ENCODE measurements around the gene SLC11A1. TPM values are rescaled to one million over a fixed set of nuclear protein-coding genes. Genes with fewer than 3 reads are reported as not detected.

Gene SLC11A1
- total RNA-seq, 2 donors from 2014 or later: 1.1 to 1.8 TPM

- TF ChIP-seq, protein P1, sequence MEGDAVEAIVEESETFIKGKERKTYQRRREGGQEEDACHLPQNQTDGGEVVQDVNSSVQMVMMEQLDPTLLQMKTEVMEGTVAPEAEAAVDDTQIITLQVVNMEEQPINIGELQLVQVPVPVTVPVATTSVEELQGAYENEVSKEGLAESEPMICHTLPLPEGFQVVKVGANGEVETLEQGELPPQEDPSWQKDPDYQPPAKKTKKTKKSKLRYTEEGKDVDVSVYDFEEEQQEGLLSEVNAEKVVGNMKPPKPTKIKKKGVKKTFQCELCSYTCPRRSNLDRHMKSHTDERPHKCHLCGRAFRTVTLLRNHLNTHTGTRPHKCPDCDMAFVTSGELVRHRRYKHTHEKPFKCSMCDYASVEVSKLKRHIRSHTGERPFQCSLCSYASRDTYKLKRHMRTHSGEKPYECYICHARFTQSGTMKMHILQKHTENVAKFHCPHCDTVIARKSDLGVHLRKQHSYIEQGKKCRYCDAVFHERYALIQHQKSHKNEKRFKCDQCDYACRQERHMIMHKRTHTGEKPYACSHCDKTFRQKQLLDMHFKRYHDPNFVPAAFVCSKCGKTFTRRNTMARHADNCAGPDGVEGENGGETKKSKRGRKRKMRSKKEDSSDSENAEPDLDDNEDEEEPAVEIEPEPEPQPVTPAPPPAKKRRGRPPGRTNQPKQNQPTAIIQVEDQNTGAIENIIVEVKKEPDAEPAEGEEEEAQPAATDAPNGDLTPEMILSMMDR (IDR thresholded peaks at IDR 0.05): no peak
- Histone ChIP-seq H3K27ac (peak overlapping the region; percentile 58), H3K36me3 (no peaks in the 10 kb centered on the region), H3K27me3 (no peaks in the 10 kb centered on the region), H3K9ac (ENCODE audit: low read depth in 2 of 2, low read length in 2 of 2) (no peak overlapping the region), H3K4me3 (no peak overlapping the region), H3K9me3 (no peaks in the 10 kb centered on the region), H3K4me1 (no peaks in the 10 kb centered on the region)
- intact Hi-C loops (cut with DNase I): no loop called here
- DNase-seq: peak; percentile 80
These were observed 62.8 kb downstream of the SLC11A1 start for GRCh38 chr2:218444692-218445357.

GRCh38 chr2:218445602-218446001 lies 63.5 kb downstream of the SLC11A1 start:
- Histone ChIP-seq H3K4me1 (no peaks in the 10 kb centered on the region), H3K27me3 (no peaks in the 10 kb centered on the region), H3K4me3 (no peak overlapping the region), H3K9me3 (no peaks in the 10 kb centered on the region), H3K36me3 (no peaks in the 10 kb centered on the region), H3K9ac (ENCODE audit: low read depth in 2 of 2, low read length in 2 of 2) (no peak overlapping the region), H3K27ac (peak overlapping the region; percentile 19)
- TF ChIP-seq, protein P1 (IDR thresholded peaks at IDR 0.05): no peak
- intact Hi-C loops (cut with DNase I): no loop called here
- DNase-seq: no peak

Small RNAs within 50 kb of the gene (microRNA-seq; reads per million reads assigned to microRNA genes)
- gene MIR26B (38,036 reads per million, percentile 97 among the genes with 10 or more reads in this experiment), gene MIR6810 (not detected)

Other genes starting within 250 kb of the SLC11A1 start
- gene CXCR1, start 215.3 kb upstream of the SLC11A1 start, total RNA-seq: under 1 TPM in 1 of 2 donors, not detected in 1; 0.13 TPM
- 100 to 1,000 TPM; 282 to 346 TPM for gene ARPC2, start 165.1 kb upstream of the SLC11A1 start, total RNA-seq
- gene GPBAR1, start 121.3 kb upstream of the SLC11A1 start, total RNA-seq: 1 to 10 TPM; 1.1 to 1.3 TPM
- 100 to 1,000 TPM in 1 of 2 donors, 10 to 100 TPM in 1; 96.1 to 137 TPM for gene AAMP, start 112.1 kb upstream of the SLC11A1 start, total RNA-seq
- gene PNKD, start 111.8 kb upstream of the SLC11A1 start, total RNA-seq: 100 to 1,000 TPM; 109 to 136 TPM
- 100 to 1,000 TPM; 273 to 375 TPM for gene TMBIM1, start 89.8 kb upstream of the SLC11A1 start, total RNA-seq
- gene CATIP, start 25.4 kb upstream of the SLC11A1 start, total RNA-seq: not detected
- 100 to 1,000 TPM; 137 to 150 TPM for gene CTDSP1, start 17.6 kb downstream of the SLC11A1 start, total RNA-seq
- gene VIL1, start 36.9 kb downstream of the SLC11A1 start, total RNA-seq: 100 to 1,000 TPM; 545 to 634 TPM
- gene USP37, start 186.1 kb downstream of the SLC11A1 start, total RNA-seq: 10 to 100 TPM; 13.1 to 13.4 TPM
- gene CNOT9, start 186.6 kb downstream of the SLC11A1 start, total RNA-seq: 10 to 100 TPM; 36.0 to 52.5 TPM
- 1 to 10 TPM in 1 of 2 donors, under 1 TPM in 1; 0.54 to 1.6 TPM for gene PLCD4, start 225.6 kb downstream of the SLC11A1 start, total RNA-seq